ENCODE data around the gene RXRG. TPM values are rescaled to one million over a fixed set of nuclear protein-coding genes. Genes with fewer than 3 reads are reported as not detected.

RXRG gene
- total RNA-seq, 2 donors from 2014 or later = not detected

GRCh38 chr1:165355139-165355976 is 89.6 kb downstream of the RXRG start:
- no peak overlapping the region for H3K27ac Mint-ChIP-seq
- no peaks in the 10 kb centered on the region for H3K9me3 Mint-ChIP-seq
- H3K4me3 Mint-ChIP-seq = no peak overlapping the region
- peaks cover 72% of the 10 kb centered on the region for H3K27me3 Mint-ChIP-seq
- H3K36me3 Mint-ChIP-seq (ENCODE audit: low read depth) = no peaks in the 10 kb centered on the region
- no peaks in the 10 kb centered on the region for H3K4me1 Mint-ChIP-seq
- ATAC-seq (replicated peaks) = no peak

GRCh38 chr1:165354739-165355138 is 90.2 kb downstream of the RXRG start:
- Mint-ChIP-seq H3K27me3 (peaks cover 70% of the 10 kb centered on the region), H3K36me3 (ENCODE audit: low read depth) (no peaks in the 10 kb centered on the region), H3K4me1 (no peaks in the 10 kb centered on the region), H3K27ac (no peak overlapping the region), H3K4me3 (no peak overlapping the region), H3K9me3 (no peaks in the 10 kb centered on the region)
- ATAC-seq (replicated peaks) = no peak

GRCh38 chr1:165353731-165354671 is 90.9 kb downstream of the RXRG start:
- peaks cover 72% of the 10 kb centered on the region for H3K27me3 Mint-ChIP-seq
- H3K9me3 Mint-ChIP-seq = no peaks in the 10 kb centered on the region
- H3K4me3 Mint-ChIP-seq = no peak overlapping the region
- no peaks in the 10 kb centered on the region for H3K4me1 Mint-ChIP-seq
- ATAC-seq (replicated peaks) = no peak
- no peak overlapping the region for H3K27ac Mint-ChIP-seq
- no peaks in the 10 kb centered on the region for H3K36me3 Mint-ChIP-seq (ENCODE audit: low read depth)

GRCh38 chr1:165352442-165353293 is 92.3 kb downstream of the RXRG start:
- H3K9me3 Mint-ChIP-seq = no peaks in the 10 kb centered on the region
- H3K4me1 Mint-ChIP-seq = no peaks in the 10 kb centered on the region
- no peaks in the 10 kb centered on the region for H3K36me3 Mint-ChIP-seq (ENCODE audit: low read depth)
- no peak overlapping the region for H3K27ac Mint-ChIP-seq
- H3K27me3 Mint-ChIP-seq = peaks cover 72% of the 10 kb centered on the region
- no peak for ATAC-seq (replicated peaks)
- no peak overlapping the region for H3K4me3 Mint-ChIP-seq

- no peak for ATAC-seq (replicated peaks)
- no peaks in the 10 kb centered on the region for H3K4me1 Mint-ChIP-seq
- no peak overlapping the region for H3K4me3 Mint-ChIP-seq
- H3K36me3 Mint-ChIP-seq (ENCODE audit: low read depth) = no peaks in the 10 kb centered on the region
- H3K27ac Mint-ChIP-seq = no peak overlapping the region
- H3K27me3 Mint-ChIP-seq = peaks cover 70% of the 10 kb centered on the region
- no peaks in the 10 kb centered on the region for H3K9me3 Mint-ChIP-seq
These were observed 93.0 kb downstream of the RXRG start for GRCh38 chr1:165351863-165352441.

Other genes starting within 250 kb of the RXRG start
- gene LMX1A, start 88.4 kb downstream of the RXRG start, total RNA-seq = not detected
- not detected for gene LRRC52, start 98.9 kb upstream of the RXRG start, total RNA-seq
- 10 to 100 TPM; 42.1 to 57.9 TPM for gene MGST3, start 186.1 kb upstream of the RXRG start, total RNA-seq

Data from activated T-helper 17 cell treated with anti-CD3 and anti-CD28 coated beads, Interleukin-2, amount 50 U/mL, for 72 hours (primary cell).